CD4-positive, alpha-beta T cell (primary cell): ENCODE data around the gene KLB. TPM values are rescaled to one million over a fixed set of nuclear protein-coding genes. Genes with fewer than 3 reads are reported as not detected.

Source experiments
- ATAC-seq: fragments of 200-7000 bp; cut with Tn5 transposase; one replicate; pipeline ENCODE4 v1.10.0; 2022; ENCODE audit warnings: mild to moderate bottlenecking; ENCODE audit not compliant: poor library complexity
- CTCF ChIA-PET: fragments of 350-600 bp; sonication (Branson Sonifier 250); formaldehyde crosslinking; loops from one replicate; lab custom pipeline; 2021; ENCODE audit warnings: antibody characterized with exemption, inconsistent platforms; lab: Charles Lee
- POLR2A ChIA-PET: fragments of 350-600 bp; sonication (Branson Sonifier 250); formaldehyde crosslinking; loops from one replicate; lab custom pipeline; 2021; ENCODE audit warnings: antibody characterized with exemption, inconsistent platforms; lab: Charles Lee
- DNase-seq, 14 experiments: peaks; one replicate each; pipeline ENCODE4 v3.0.0-alpha.2; 2013 to 2020; ENCODE audit warnings: mixed read lengths in 2 of 14
- H3K27ac ChIP-seq, 2 donors: one replicate each; pipeline versions ENCODE4 v1.5.1 to v1.7.0; 2013; ENCODE audit warnings: low read length in 2 of 2, low read depth in 1 of 2, mild to moderate bottlenecking in 1 of 2
- H3K27me3 ChIP-seq, 2 experiments: 1 replicate in 1 of 2; 2 replicates in 1 of 2; pipeline versions ENCODE4 v1.6.1 to v1.7.0; 2013; ENCODE audit warnings: low read length in 2 of 2, control low read depth in 1 of 2, mild to moderate bottlenecking in 1 of 2, moderate library complexity in 1 of 2; ENCODE audit not compliant: insufficient read depth in 2 of 2, control insufficient read depth in 1 of 2
- H3K36me3 ChIP-seq: one replicate; pipeline ENCODE4 v1.6.1; 2013; ENCODE audit warnings: low read length, control low read depth; ENCODE audit not compliant: insufficient read depth
- H3K4me1 ChIP-seq: one replicate; pipeline ENCODE4 v1.6.1; 2013; ENCODE audit warnings: low read length, control low read depth; ENCODE audit not compliant: insufficient read depth
- H3K4me3 ChIP-seq: one replicate; pipeline ENCODE4 v1.5.1; 2013; ENCODE audit warnings: mild to moderate bottlenecking, low read length, moderate library complexity
- H3K9me3 ChIP-seq, 2 experiments: 1 replicate in 1 of 2; 2 replicates in 1 of 2; pipeline versions ENCODE4 v1.6.1 to v1.7.0; 2013; ENCODE audit warnings: low read length in 2 of 2, mild to moderate bottlenecking in 2 of 2, control low read depth in 1 of 2, moderate library complexity in 1 of 2; ENCODE audit not compliant: control insufficient read depth in 1 of 2, insufficient read depth in 1 of 2
- H3K27ac Mint-ChIP-seq: one replicate; pipeline ENCODE4 v1.8.0; 2020; ENCODE audit warnings: mixed read lengths
- H3K27me3 Mint-ChIP-seq: one replicate; pipeline ENCODE4 v1.8.0; 2021; ENCODE audit warnings: mixed read lengths
- H3K36me3 Mint-ChIP-seq: one replicate; pipeline ENCODE4 v1.8.0; 2021; ENCODE audit warnings: low read depth, mixed read lengths
- H3K4me1 Mint-ChIP-seq: one replicate; pipeline ENCODE4 v1.8.0; 2021; ENCODE audit warnings: low read depth, mixed read lengths
- H3K4me3 Mint-ChIP-seq: one replicate; pipeline ENCODE4 v1.8.0; 2020; ENCODE audit warnings: mild to moderate bottlenecking, mixed read lengths
- H3K9me3 Mint-ChIP-seq: one replicate; pipeline ENCODE4 v1.8.0; 2020; ENCODE audit warnings: mixed read lengths
- intact Hi-C, 2 experiments: fragments of 100-400 bp; cut with DNase I in 1 of 2; cut with micrococcal nuclease in 1 of 2; formaldehyde crosslinking; loops; one replicate each; pipeline versions ENCODE4 v1.15.1 to v1.9.0; 2023 to 2025; cut with DNase I, micrococcal nuclease
- total RNA-seq, 174 experiments: library from RNA in 2 of 174; stranded (reverse) in 2 of 174; gene quantifications; one replicate each; pipeline ENCODE4 v1.2.3 and lab custom pipeline; 2021 to 2026
- TF ChIP-seq, protein P1 (sequence below): fragments of 200-600 bp; IDR thresholded peaks from one replicate; pipeline ENCODE4 v1.8.0; 2022; ENCODE audit warnings: antibody characterized with exemption, mild to moderate bottlenecking

KLB gene
- total RNA-seq, 2 experiments from 2014 or later: not detected

DNA sequence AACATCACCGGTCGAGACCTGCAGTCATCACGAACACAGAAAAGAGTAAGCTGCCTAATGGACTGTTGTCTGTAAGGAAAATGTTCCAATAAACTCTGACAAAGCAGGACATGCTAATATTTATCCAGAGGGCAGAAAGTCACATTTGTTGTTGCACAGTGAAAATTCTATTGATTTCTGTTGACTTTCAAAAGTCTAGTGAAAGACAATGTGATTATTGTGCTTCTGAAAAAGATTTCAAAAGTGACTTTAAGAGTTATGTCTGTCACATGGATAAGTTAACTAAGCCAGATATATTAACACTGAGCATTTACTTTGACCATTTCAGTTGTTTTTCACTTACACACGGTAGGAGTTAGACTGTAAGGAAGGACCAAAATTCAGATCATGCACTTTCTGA is 31.3 kb upstream of the KLB start:
- Histone ChIP-seq H3K4me1 (no peaks in the 10 kb centered on the region), H3K27me3 (no peaks in the 10 kb centered on the region), H3K36me3 (no peaks in the 10 kb centered on the region), H3K9me3 (peaks cover 0 to 9% of the 10 kb centered on the region in 2 experiments), H3K27ac (no peak overlapping the region), H3K4me3 (no peak overlapping the region)
- Mint-ChIP-seq H3K27ac (no peak overlapping the region), H3K9me3 (peaks cover 4% of the 10 kb centered on the region), H3K36me3 (no peaks in the 10 kb centered on the region), H3K27me3 (peaks cover 13% of the 10 kb centered on the region), H3K4me3 (no peak overlapping the region), H3K4me1 (no peaks in the 10 kb centered on the region)
- intact Hi-C loops: no loop called here
- ATAC-seq (no peak), DNase-seq (no peak)
- ChIA-PET CTCF (no interaction called here), POLR2A (no interaction called here)
- TF ChIP-seq, protein P1, sequence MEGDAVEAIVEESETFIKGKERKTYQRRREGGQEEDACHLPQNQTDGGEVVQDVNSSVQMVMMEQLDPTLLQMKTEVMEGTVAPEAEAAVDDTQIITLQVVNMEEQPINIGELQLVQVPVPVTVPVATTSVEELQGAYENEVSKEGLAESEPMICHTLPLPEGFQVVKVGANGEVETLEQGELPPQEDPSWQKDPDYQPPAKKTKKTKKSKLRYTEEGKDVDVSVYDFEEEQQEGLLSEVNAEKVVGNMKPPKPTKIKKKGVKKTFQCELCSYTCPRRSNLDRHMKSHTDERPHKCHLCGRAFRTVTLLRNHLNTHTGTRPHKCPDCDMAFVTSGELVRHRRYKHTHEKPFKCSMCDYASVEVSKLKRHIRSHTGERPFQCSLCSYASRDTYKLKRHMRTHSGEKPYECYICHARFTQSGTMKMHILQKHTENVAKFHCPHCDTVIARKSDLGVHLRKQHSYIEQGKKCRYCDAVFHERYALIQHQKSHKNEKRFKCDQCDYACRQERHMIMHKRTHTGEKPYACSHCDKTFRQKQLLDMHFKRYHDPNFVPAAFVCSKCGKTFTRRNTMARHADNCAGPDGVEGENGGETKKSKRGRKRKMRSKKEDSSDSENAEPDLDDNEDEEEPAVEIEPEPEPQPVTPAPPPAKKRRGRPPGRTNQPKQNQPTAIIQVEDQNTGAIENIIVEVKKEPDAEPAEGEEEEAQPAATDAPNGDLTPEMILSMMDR: no peak

DNA sequence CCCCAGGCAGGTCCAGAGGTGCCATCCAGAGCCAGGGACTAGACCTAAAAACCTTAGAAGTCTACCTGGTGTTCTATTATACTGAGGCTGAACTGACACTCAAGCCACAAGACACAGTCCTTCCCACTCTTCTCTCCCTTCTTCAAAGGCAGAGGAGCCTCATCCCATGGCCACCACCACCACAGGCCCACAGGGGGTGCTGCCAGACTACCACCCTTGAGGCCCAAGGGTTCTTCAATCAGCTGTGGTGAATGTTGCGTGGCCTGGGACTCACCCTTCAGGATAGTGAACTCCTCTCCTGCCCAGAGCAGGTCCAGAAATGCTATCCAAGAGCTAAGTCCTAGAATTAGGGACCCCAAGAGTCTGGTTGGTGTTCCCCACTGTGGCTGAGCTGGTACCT is 23.0 kb upstream of the KLB start:
- no peak overlapping the region for H3K27ac ChIP-seq
- ChIA-PET CTCF (no interaction called here), POLR2A (no interaction called here)
- intact Hi-C loops: no loop called here
- H3K27me3 Mint-ChIP-seq: peaks cover 27% of the 10 kb centered on the region
- H3K9me3 Mint-ChIP-seq: peaks cover 4% of the 10 kb centered on the region
- no peaks in the 10 kb centered on the region for H3K27me3 ChIP-seq
- ATAC-seq (no peak), DNase-seq (no peak)
- no peak overlapping the region for H3K4me3 ChIP-seq
- no peak overlapping the region for H3K4me3 Mint-ChIP-seq
- H3K36me3 Mint-ChIP-seq: no peaks in the 10 kb centered on the region
- no peaks in the 10 kb centered on the region for H3K36me3 ChIP-seq
- H3K4me1 ChIP-seq: no peaks in the 10 kb centered on the region
- H3K4me1 Mint-ChIP-seq: no peaks in the 10 kb centered on the region
- TF ChIP-seq, protein P1: no peak
- H3K27ac Mint-ChIP-seq: no peak overlapping the region
- no peaks in the 10 kb centered on the region for H3K9me3 ChIP-seq

GRCh38 chr4:39384563-39384962 is 22.2 kb upstream of the KLB start:
- no peaks in the 10 kb centered on the region for H3K4me1 Mint-ChIP-seq
- intact Hi-C loops: no loop called here
- H3K36me3 ChIP-seq: no peaks in the 10 kb centered on the region
- no peaks in the 10 kb centered on the region for H3K36me3 Mint-ChIP-seq
- peaks cover 20% of the 10 kb centered on the region for H3K27me3 Mint-ChIP-seq
- ChIA-PET CTCF (no interaction called here), POLR2A (no interaction called here)
- H3K4me1 ChIP-seq: no peaks in the 10 kb centered on the region
- ATAC-seq (no peak), DNase-seq (no peak)
- H3K9me3 ChIP-seq: no peaks in the 10 kb centered on the region
- H3K4me3 ChIP-seq: no peak overlapping the region
- TF ChIP-seq, protein P1: no peak
- no peak overlapping the region for H3K27ac Mint-ChIP-seq
- no peak overlapping the region for H3K27ac ChIP-seq
- peaks cover 2% of the 10 kb centered on the region for H3K9me3 Mint-ChIP-seq
- no peak overlapping the region for H3K4me3 Mint-ChIP-seq
- H3K27me3 ChIP-seq: no peaks in the 10 kb centered on the region
